ENCODE measurements around the gene DNAJB4. TPM values are rescaled to one million over a fixed set of nuclear protein-coding genes. Genes with fewer than 3 reads are reported as not detected.

The DNAJB4 gene
- total RNA-seq, 1 donor from 2014 or later, result 30.1 TPM

DNA sequence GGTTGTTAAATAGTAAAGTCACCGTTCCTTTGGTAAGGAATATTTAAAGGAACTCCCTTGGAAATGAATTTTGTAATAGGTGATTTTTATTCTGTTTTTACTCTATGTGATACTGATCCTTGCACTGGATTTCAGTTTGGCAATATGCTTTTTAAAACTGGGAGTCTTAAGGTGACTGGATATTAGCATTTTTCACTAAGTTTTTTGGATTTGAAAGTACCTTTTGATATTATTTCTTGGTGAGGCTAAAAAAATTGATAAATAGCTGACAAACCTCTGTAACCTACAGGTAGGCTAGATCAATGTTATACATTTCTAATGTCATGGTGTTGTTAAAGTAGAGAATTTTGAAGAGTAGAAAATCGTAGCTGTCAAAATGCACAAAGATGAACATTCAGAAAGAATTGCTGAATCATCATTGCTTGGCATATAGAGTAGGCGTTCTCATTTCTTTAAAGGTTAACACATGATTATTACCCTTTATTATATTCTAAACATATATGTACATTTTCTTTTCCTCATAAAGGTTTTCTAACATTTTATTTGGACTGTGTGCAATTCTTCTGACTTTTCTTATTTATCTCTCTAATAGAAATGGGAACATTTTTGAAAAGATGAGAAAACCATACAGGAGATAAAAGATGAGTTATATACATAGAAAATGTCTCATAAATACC is 1.5 kb upstream of the DNAJB4 start:
- H3K4me3 Mint-ChIP-seq (ENCODE audit: low read depth), result no peak overlapping the region
- peak overlapping the region; percentile 11 for H3K27ac Mint-ChIP-seq

DNA sequence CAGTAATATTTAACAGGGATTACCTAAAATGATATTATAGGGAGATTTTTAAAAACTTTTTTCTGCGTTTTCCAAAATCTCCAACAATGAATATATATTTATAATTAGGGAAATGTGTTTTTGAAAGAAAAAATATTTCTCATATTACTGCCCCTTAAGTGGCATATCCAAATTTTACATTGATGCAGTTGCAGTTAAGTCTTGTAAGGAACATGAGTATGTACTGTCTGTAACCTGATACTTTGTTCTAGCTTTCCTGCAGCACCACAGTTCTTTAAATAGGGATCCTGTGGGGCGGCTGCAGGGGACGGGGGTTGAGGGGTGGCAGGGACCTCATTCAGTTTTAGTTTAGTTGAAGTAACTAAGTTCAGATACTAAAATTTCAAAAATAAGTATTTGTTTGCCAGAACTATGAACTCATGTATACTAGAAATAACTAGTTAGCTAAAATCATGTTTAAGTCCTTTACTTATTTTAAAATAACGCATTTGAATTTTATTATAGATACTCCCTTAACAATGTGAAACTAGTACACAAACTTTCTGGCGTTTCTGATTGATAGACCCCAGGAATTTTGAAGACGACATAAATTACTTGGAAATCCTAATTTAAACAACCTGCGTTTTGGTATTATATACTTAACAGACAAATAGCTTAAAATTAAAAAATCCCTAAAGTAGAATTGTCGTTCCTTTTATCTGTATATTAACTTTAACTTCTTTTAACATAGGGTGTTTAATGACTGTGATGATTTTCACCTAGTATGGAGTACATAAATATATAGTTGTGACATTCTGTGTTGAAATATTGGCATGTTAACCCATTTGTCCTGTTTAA is 639 bp upstream of the DNAJB4 start:
- H3K27ac Mint-ChIP-seq, result peak overlapping the region; percentile 99
- DNase-seq (ENCODE audit: low spot score, unreplicated experiment), result no peak
- H3K9me3 Mint-ChIP-seq (ENCODE audit: low read depth), result no peaks in the 10 kb centered on the region
- peak overlapping the region; percentile 74 for H3K4me3 Mint-ChIP-seq (ENCODE audit: low read depth)
- H3K27me3 Mint-ChIP-seq, result no peaks in the 10 kb centered on the region
- TF ChIP-seq, protein P1, sequence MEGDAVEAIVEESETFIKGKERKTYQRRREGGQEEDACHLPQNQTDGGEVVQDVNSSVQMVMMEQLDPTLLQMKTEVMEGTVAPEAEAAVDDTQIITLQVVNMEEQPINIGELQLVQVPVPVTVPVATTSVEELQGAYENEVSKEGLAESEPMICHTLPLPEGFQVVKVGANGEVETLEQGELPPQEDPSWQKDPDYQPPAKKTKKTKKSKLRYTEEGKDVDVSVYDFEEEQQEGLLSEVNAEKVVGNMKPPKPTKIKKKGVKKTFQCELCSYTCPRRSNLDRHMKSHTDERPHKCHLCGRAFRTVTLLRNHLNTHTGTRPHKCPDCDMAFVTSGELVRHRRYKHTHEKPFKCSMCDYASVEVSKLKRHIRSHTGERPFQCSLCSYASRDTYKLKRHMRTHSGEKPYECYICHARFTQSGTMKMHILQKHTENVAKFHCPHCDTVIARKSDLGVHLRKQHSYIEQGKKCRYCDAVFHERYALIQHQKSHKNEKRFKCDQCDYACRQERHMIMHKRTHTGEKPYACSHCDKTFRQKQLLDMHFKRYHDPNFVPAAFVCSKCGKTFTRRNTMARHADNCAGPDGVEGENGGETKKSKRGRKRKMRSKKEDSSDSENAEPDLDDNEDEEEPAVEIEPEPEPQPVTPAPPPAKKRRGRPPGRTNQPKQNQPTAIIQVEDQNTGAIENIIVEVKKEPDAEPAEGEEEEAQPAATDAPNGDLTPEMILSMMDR (IDR thresholded peaks at IDR 0.05; ENCODE audit: unreplicated experiment), result no peak
- H3K4me1 Mint-ChIP-seq (ENCODE audit: low read depth), result peaks cover 17% of the 10 kb centered on the region
- H3K36me3 Mint-ChIP-seq (ENCODE audit: insufficient read depth), result no peaks in the 10 kb centered on the region

More for the DNA sequence above, 1.5 kb upstream of the DNAJB4 start:
- TF ChIP-seq, protein P1 (IDR thresholded peaks at IDR 0.05; ENCODE audit: unreplicated experiment), result no peak
- H3K27me3 Mint-ChIP-seq, result no peaks in the 10 kb centered on the region
- H3K9me3 Mint-ChIP-seq (ENCODE audit: low read depth), result no peaks in the 10 kb centered on the region
- H3K4me1 Mint-ChIP-seq (ENCODE audit: low read depth), result peaks cover 17% of the 10 kb centered on the region
- no peak for DNase-seq (ENCODE audit: low spot score, unreplicated experiment)
- H3K36me3 Mint-ChIP-seq (ENCODE audit: insufficient read depth), result peaks cover under 1% of the 10 kb centered on the region

DNA sequence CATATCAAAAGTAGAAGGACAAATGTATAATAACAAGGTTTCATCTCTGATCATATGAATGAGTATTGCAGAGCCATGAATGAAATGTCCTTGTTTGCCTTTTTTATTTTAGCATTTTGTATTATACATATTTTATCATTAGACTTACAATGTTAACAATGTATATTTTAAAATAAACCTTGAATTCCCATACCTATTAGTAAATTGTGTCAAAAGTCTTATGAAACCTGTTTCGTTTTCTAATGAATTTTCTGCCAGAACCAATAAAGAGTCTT is 646 bp downstream of the DNAJB4 start:
- H3K36me3 Mint-ChIP-seq (ENCODE audit: insufficient read depth), result no peaks in the 10 kb centered on the region
- peak overlapping the region; percentile 99 for H3K27ac Mint-ChIP-seq
- H3K4me3 Mint-ChIP-seq (ENCODE audit: low read depth), result peak overlapping the region; percentile 74
- TF ChIP-seq, protein P1 (IDR thresholded peaks at IDR 0.05; ENCODE audit: unreplicated experiment), result no peak
- no peaks in the 10 kb centered on the region for H3K9me3 Mint-ChIP-seq (ENCODE audit: low read depth)
- no peak for DNase-seq (ENCODE audit: low spot score, unreplicated experiment)
- peaks cover 17% of the 10 kb centered on the region for H3K4me1 Mint-ChIP-seq (ENCODE audit: low read depth)
- H3K27me3 Mint-ChIP-seq, result no peaks in the 10 kb centered on the region

DNA sequence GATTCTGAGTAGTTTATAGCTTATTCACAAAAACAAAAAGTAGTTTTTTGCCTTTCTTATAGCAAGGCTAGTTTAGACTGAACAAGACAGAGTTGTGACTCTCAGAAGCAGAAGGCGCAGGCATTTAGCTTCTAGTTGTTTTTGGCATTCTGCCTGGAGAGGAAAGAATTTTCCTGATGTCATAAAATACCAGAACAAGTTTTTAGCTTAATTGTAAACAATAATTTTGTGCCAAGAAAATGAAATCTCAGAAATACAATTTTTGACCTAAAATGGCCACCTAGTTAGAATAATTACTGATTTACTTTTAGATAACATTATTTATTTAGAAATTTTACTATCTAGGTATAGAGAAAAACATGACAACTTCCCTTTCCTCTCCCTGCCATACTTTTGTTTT is 1.0 kb downstream of the DNAJB4 start:
- TF ChIP-seq, protein P1 (IDR thresholded peaks at IDR 0.05; ENCODE audit: unreplicated experiment), result no peak
- Mint-ChIP-seq H3K4me3 (ENCODE audit: low read depth) (peak overlapping the region; percentile 74), H3K27ac (no peak overlapping the region), H3K36me3 (ENCODE audit: insufficient read depth) (no peaks in the 10 kb centered on the region), H3K27me3 (no peaks in the 10 kb centered on the region), H3K4me1 (ENCODE audit: low read depth) (peaks cover 17% of the 10 kb centered on the region), H3K9me3 (ENCODE audit: low read depth) (no peaks in the 10 kb centered on the region)
- no peak for DNase-seq (ENCODE audit: low spot score, unreplicated experiment)

DNA sequence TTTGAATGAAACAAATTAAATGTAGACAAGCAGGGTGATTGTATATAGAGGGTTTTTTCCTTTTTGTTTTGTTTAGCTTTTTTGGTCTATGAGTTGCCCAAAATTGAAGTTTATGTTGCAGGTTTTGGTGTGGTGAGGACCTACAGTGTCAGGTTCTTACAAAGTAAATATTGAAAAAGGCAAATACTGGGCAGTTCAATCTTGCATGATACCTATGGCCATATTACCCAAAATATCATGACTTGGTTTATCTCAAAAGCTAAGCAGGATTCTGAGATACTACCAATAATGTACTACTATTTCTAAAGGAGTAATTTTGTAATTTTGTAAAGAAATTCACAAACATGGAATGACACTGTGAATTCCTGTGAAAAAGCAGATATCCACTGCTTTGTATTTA is 1.8 kb downstream of the DNAJB4 start:
- no peak for DNase-seq (ENCODE audit: low spot score, unreplicated experiment)
- no peaks in the 10 kb centered on the region for H3K27me3 Mint-ChIP-seq
- H3K4me1 Mint-ChIP-seq (ENCODE audit: low read depth), result peaks cover 18% of the 10 kb centered on the region
- no peaks in the 10 kb centered on the region for H3K9me3 Mint-ChIP-seq (ENCODE audit: low read depth)
- no peak overlapping the region for H3K4me3 Mint-ChIP-seq (ENCODE audit: low read depth)
- H3K27ac Mint-ChIP-seq, result no peak overlapping the region
- TF ChIP-seq, protein P1 (IDR thresholded peaks at IDR 0.05; ENCODE audit: unreplicated experiment), result no peak
- no peaks in the 10 kb centered on the region for H3K36me3 Mint-ChIP-seq (ENCODE audit: insufficient read depth)
